Mesendoderm (in vitro differentiated cells): ENCODE data around the gene P3H3.

Experiments used
- DNase-seq: peaks from one replicate; pipeline ENCODE4 v3.0.0; 2013
- H2AK5ac ChIP-seq: 2 replicates; pipeline ENCODE4 v1.6.1; 2013; ENCODE audit warnings: low read length, inconsistent platforms
- H2BK120ac ChIP-seq: 2 replicates; pipeline ENCODE4 v1.6.1; 2013; ENCODE audit warnings: low read depth, mild to moderate bottlenecking, low read length, moderate library complexity, mixed read lengths
- H2BK15ac ChIP-seq: replicated peaks from 2 replicates; pipeline ENCODE4 v1.6.1; 2013; ENCODE audit warnings: low read depth, mild to moderate bottlenecking, moderate library complexity
- H2BK5ac ChIP-seq: 2 replicates; pipeline ENCODE4 v1.6.1; 2013; ENCODE audit warnings: low read length, inconsistent platforms
- H3K18ac ChIP-seq: 2 replicates; pipeline ENCODE4 v1.6.1; 2013; ENCODE audit warnings: mild to moderate bottlenecking, low read length, mixed read lengths
- H3K23ac ChIP-seq: one replicate; pipeline ENCODE4 v1.6.1; 2013; ENCODE audit warnings: low read length
- H3K27ac ChIP-seq: 2 replicates; pipeline ENCODE4 v1.5.1; 2013; ENCODE audit warnings: low read depth, mild to moderate bottlenecking, inconsistent platforms, low read length, moderate library complexity
- H3K27me3 ChIP-seq: 2 replicates; pipeline ENCODE4 v1.6.1; 2013; ENCODE audit warnings: low read length, control low read depth, mild to moderate bottlenecking, inconsistent platforms; ENCODE audit not compliant: insufficient read depth, poor library complexity
- H3K36me3 ChIP-seq: 2 replicates; pipeline ENCODE4 v1.6.1; 2013; ENCODE audit warnings: low read length, inconsistent platforms; ENCODE audit not compliant: control insufficient read depth, insufficient read depth
- H3K4ac ChIP-seq: one replicate; pipeline ENCODE4 v1.6.1; 2013; ENCODE audit warnings: low read depth, mild to moderate bottlenecking, low read length, moderate library complexity
- H3K4me1 ChIP-seq: 2 replicates; pipeline ENCODE4 v1.6.1; 2013; ENCODE audit warnings: low read depth, low read length, inconsistent platforms; ENCODE audit not compliant: control insufficient read depth
- H3K4me2 ChIP-seq: 2 replicates; pipeline ENCODE4 v1.6.1; 2013; ENCODE audit warnings: low read length
- H3K4me3 ChIP-seq: 2 replicates; pipeline ENCODE4 v1.5.1; 2013; ENCODE audit warnings: mild to moderate bottlenecking, low read length
- H3K56ac ChIP-seq: one replicate; pipeline ENCODE4 v1.6.1; 2013; ENCODE audit warnings: low read length
- H3K79me1 ChIP-seq: 2 replicates; pipeline ENCODE4 v1.6.1; 2013; ENCODE audit warnings: low read length, inconsistent platforms
- H3K79me2 ChIP-seq: 2 replicates; pipeline ENCODE4 v1.6.1; 2013; ENCODE audit warnings: mild to moderate bottlenecking, low read length; ENCODE audit not compliant: control insufficient read depth, insufficient read depth
- H3K9ac ChIP-seq: 2 replicates; pipeline ENCODE4 v1.6.1; 2013; ENCODE audit warnings: low read length, inconsistent platforms
- H4K5ac ChIP-seq: one replicate; pipeline ENCODE4 v1.6.1; 2013; ENCODE audit warnings: low read length
- H4K8ac ChIP-seq: one replicate; pipeline ENCODE4 v1.6.1; 2013; ENCODE audit warnings: low read depth, mild to moderate bottlenecking, control low read depth, low read length, moderate library complexity
- WGBS: extraction: QIAGEN DNeasy Blood & Tissue Kit; methylation state at CpG from one replicate; pipeline ENCODE4 v1.1.7; 2013; ENCODE audit warnings: low lambda C conversion rate, missing lambda C conversion rate; ENCODE audit not compliant: insufficient coverage; ENCODE audit errors: extremely low coverage; 5-methylcytosine and 5-hydroxymethylcytosine counted together

Gene P3H3

DNA sequence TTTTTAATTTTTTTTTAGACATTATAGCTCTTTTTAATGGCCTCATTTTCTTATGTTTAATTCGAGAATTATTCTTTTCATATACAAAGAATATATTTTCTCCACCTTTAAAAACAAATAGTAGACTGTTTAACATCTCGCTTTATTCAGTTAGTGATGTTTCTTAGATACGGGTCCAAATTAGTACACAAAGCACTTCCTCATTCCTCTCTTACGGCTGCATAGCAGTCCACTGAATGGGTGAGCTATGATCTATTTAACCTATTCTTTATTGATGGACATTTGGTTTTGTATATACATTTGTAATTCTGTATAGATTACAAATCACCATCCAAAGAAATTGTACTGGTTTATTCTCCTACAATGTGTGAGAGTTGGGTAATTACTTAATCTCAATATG lies 14.8 kb upstream of the P3H3 start:
- Histone ChIP-seq H3K27me3 (no peaks in the 10 kb centered on the region), H3K18ac (no peak overlapping the region), H2AK5ac (no peak overlapping the region), H3K4me1 (peaks cover 4% of the 10 kb centered on the region), H3K36me3 (no peaks in the 10 kb centered on the region), H2BK5ac (no peak overlapping the region), H3K56ac (no peak overlapping the region), H4K8ac (no peak overlapping the region), H2BK120ac (no peak overlapping the region), H3K4me3 (no peak overlapping the region), H2BK15ac (no peak overlapping the region), H3K79me2 (no peaks in the 10 kb centered on the region), H3K4ac (no peak overlapping the region), H3K79me1 (no peaks in the 10 kb centered on the region), H3K27ac (no peak overlapping the region), H3K9ac (no peak overlapping the region), H4K5ac (no peak overlapping the region), H3K23ac (no peak overlapping the region), H3K4me2 (no peak overlapping the region)
- DNase-seq, result no peak
- no CpG with 5 or more reads among the region's 4 CpGs for WGBS

DNA sequence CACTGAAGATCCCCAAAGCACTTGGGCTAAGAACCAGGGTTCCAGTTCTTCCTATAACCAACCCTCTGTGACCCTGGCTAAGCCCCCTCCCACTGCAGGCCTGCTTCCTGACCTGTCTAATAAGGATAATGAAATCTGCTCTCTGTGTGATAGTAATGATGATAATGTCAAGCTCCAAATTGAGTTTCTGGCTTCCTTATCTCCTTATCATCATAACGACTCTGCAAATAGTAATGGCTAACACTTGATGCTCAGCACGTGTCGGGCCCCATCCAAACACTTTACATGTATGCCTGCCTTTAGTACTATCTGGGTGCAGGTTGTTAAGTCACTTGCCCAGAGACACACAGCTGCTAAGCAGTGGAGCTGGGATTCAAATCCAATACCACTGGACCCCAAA lies 11.6 kb upstream of the P3H3 start:
- H3K79me1 ChIP-seq, result no peaks in the 10 kb centered on the region
- no peak overlapping the region for H2BK15ac ChIP-seq
- WGBS, result no CpG with 5 or more reads among the region's 3 CpGs
- peaks cover 3% of the 10 kb centered on the region for H3K4me1 ChIP-seq
- H3K4me2 ChIP-seq, result no peak overlapping the region
- no peak overlapping the region for H3K4ac ChIP-seq
- no peaks in the 10 kb centered on the region for H3K36me3 ChIP-seq
- H3K79me2 ChIP-seq, result no peaks in the 10 kb centered on the region
- no peak overlapping the region for H3K23ac ChIP-seq
- H4K5ac ChIP-seq, result no peak overlapping the region
- H4K8ac ChIP-seq, result no peak overlapping the region
- H3K27me3 ChIP-seq, result no peaks in the 10 kb centered on the region
- no peak overlapping the region for H3K9ac ChIP-seq
- no peak overlapping the region for H3K56ac ChIP-seq
- H3K18ac ChIP-seq, result no peak overlapping the region
- no peak overlapping the region for H3K27ac ChIP-seq
- H3K4me3 ChIP-seq, result no peak overlapping the region
- peak; percentile 57 for DNase-seq
- H2AK5ac ChIP-seq, result no peak overlapping the region
- H2BK5ac ChIP-seq, result no peak overlapping the region
- no peak overlapping the region for H2BK120ac ChIP-seq

GRCh38 chr12:6817098-6817497 lies 11.1 kb upstream of the P3H3 start:
- H3K4me1 ChIP-seq, result peaks cover 4% of the 10 kb centered on the region
- WGBS, result no CpG with 5 or more reads among the region's 8 CpGs
- H2BK120ac ChIP-seq, result no peak overlapping the region

DNA sequence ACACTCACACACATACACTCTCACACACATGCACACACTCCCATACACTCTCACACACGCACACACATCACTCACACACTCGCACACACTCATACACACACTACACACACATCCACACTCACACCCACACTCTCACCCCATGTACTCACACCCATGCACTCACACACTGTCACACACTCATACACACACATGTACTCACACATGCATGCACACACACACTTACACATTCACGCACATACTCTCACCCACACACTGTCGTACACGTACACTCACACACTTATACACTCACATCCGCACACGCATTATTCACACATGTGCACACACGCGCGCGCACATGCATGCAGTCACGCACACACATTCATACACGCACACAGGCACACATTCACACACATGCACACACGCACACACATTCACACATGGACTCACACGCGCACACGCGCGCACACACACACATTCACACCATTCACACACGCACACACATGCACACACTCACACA lies 10.5 kb upstream of the P3H3 start:
- Histone ChIP-seq H3K23ac (no peak overlapping the region), H2AK5ac (peak overlapping the region; percentile 5), H3K56ac (peak overlapping the region; percentile 54), H3K79me2 (no peaks in the 10 kb centered on the region), H2BK5ac (no peak overlapping the region), H3K4me2 (no peak overlapping the region), H3K18ac (no peak overlapping the region), H3K36me3 (no peaks in the 10 kb centered on the region), H3K9ac (no peak overlapping the region), H4K8ac (no peak overlapping the region), H3K4ac (no peak overlapping the region), H3K4me1 (peaks cover 8% of the 10 kb centered on the region), H2BK120ac (no peak overlapping the region), H3K4me3 (no peak overlapping the region), H3K27ac (no peak overlapping the region), H2BK15ac (no peak overlapping the region), H4K5ac (no peak overlapping the region), H3K79me1 (no peaks in the 10 kb centered on the region), H3K27me3 (no peaks in the 10 kb centered on the region)
- 100% methylated on average over 14 of the region's 20 CpGs for WGBS
- DNase-seq, result no peak

More at GRCh38 chr12:6817098-6817497, 11.1 kb upstream of the P3H3 start:
- no peak for DNase-seq
- Histone ChIP-seq H3K27me3 (no peaks in the 10 kb centered on the region), H3K36me3 (no peaks in the 10 kb centered on the region), H3K9ac (no peak overlapping the region), H2AK5ac (no peak overlapping the region), H4K8ac (no peak overlapping the region), H3K79me2 (no peaks in the 10 kb centered on the region), H3K4ac (no peak overlapping the region), H2BK5ac (no peak overlapping the region), H3K18ac (no peak overlapping the region), H3K79me1 (no peaks in the 10 kb centered on the region), H3K4me2 (no peak overlapping the region), H4K5ac (no peak overlapping the region), H3K56ac (no peak overlapping the region), H3K4me3 (no peak overlapping the region), H2BK15ac (no peak overlapping the region), H3K27ac (no peak overlapping the region), H3K23ac (no peak overlapping the region)

DNA sequence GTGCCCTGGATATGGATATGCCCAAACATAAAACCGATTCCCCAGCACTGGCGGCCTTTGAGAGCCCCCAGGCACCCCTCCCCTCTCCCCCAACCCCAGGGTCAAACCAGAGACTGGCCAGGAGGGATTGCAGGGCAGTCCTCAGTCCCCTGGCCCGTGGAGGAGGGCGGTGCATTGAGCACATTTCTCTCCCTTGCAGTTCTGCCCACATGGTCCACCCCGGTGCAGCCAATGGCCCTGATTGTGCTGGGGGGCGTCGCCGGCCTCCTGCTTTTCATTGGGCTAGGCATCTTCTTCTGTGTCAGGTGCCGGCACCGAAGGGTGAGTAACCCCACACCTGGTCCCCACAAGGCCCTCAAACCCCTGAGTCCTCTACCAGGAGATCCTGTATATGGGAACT lies 10.0 kb upstream of the P3H3 start:
- Histone ChIP-seq H3K27me3 (no peaks in the 10 kb centered on the region), H3K56ac (no peak overlapping the region), H3K9ac (no peak overlapping the region), H3K4me2 (no peak overlapping the region), H3K4me3 (no peak overlapping the region), H3K23ac (no peak overlapping the region), H2BK120ac (no peak overlapping the region), H3K79me2 (no peaks in the 10 kb centered on the region), H2BK15ac (no peak overlapping the region), H2AK5ac (no peak overlapping the region), H3K4me1 (peaks cover 8% of the 10 kb centered on the region), H3K36me3 (no peaks in the 10 kb centered on the region), H3K79me1 (no peaks in the 10 kb centered on the region), H3K4ac (no peak overlapping the region), H2BK5ac (no peak overlapping the region), H3K27ac (no peak overlapping the region), H4K5ac (no peak overlapping the region), H4K8ac (no peak overlapping the region), H3K18ac (no peak overlapping the region)
- no CpG with 5 or more reads among the region's 10 CpGs for WGBS
- DNase-seq, result peak; percentile 43

DNA sequence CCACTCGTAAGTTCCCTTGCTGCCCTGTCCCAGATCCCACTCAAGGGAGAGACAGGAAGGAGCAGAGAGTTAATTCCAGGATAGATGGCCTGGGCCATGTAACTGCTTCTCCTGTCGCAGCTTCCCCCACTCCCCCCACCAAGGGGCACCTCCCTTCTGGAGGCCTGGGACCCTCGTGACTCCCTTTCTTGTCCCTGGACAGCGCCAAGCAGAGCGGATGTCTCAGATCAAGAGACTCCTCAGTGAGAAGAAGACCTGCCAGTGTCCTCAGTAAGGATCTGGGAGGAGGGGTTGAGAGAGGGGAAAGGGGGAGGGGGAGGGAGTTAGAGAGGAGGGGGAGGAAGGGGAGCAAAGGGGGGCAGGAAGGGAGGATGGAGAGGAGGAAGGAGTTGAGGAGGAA lies 9.6 kb upstream of the P3H3 start:
- Histone ChIP-seq H3K18ac (no peak overlapping the region), H4K8ac (no peak overlapping the region), H3K79me2 (no peaks in the 10 kb centered on the region), H3K23ac (no peak overlapping the region), H3K79me1 (no peaks in the 10 kb centered on the region), H3K4me3 (no peak overlapping the region), H3K9ac (no peak overlapping the region), H3K27me3 (no peaks in the 10 kb centered on the region), H3K27ac (no peak overlapping the region), H2BK5ac (no peak overlapping the region), H4K5ac (no peak overlapping the region), H2BK15ac (no peak overlapping the region), H3K4me2 (no peak overlapping the region), H2AK5ac (no peak overlapping the region), H3K56ac (no peak overlapping the region), H3K4me1 (peaks cover 8% of the 10 kb centered on the region), H2BK120ac (no peak overlapping the region), H3K4ac (no peak overlapping the region), H3K36me3 (no peaks in the 10 kb centered on the region)
- no peak for DNase-seq
- WGBS, result no CpG with 5 or more reads among the region's 5 CpGs
